NK-92 (cell line): ENCODE measurements around the gene COPG1.

Experiments
- DNase-seq: peaks from one replicate; lab custom pipeline; 2025; ENCODE audit not compliant: unreplicated experiment; lab: John Stamatoyannopoulos, UW

COPG1 gene

DNA sequence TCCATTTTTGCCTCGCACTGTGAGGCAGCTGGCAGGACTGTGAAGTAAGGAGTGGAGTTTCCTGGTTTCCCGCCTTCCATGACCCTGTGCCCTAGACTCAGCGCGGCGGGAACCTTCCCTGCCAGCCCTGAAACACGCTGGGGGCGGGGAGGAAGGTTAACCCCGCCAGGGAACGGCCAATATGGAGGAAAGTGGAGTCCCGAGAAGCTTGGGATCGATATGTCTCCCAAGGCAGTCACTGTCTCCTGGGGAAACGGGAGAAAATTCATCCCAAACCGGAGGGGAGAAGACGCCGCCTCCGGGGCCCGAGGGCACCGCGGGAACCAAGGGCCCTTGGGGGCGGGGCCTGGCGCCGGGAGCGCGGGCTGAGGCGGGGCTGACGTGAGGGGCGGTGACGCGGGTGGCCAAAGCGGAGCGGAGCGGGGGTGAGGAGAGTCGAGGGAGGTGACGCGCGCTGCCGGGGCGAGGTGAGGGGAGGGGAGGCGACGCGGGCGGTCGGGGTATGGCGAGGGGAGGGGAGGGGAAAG, 29.1 kb downstream of the COPG1 start, which contains the start of gene HMCES:
HMCES (plus strand) TSS at position 432 of the 527 bp plus-strand sequence. CDS start 863 bp downstream, outside the sequence.
- peak; percentile 67 for DNase-seq

DNA sequence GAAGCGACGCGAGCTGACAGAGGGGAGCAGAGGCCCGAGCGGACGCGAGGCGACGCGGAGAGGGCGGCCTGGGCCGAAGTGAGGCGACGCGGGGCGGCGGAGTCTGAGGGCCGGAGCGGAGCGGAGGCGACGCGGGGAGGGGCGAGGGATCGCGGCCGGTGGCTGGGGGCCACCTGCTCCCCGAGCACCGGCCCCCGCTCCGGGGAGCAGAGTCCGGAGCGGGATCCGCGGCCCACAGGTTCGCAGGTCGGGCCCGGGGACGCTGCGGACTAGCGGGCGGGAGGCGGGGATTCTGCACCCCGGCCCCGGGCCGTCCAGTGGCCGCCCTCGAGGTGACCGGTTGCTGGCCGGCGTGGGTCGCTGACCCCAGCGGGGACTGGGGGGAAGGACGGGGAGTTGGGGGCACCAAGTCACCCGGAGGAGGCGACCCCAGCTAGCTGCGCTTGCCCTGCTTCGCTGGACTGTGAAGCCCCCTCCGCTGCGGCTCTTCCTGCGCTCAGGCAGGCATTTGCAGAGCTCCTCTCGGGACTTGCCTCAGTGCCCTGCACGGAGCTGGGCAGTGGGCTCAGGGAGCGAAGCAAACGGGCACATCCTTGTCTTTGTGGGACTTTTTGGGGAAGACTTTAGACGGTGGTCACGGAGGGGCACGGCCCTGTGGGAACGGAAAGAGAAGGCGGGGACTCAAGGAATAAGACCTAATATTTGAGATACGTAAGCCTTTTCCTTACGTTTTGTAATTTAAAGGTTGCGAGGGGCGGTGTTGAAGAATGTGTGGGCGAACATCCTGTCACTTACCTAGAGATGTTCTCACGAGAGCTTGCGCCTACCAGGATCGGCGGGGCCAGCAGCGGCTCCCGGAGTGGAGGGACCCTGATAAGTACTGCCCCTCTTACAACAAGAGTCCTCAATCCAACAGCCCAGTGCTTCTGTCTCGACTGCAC, 29.8 kb downstream of the COPG1 start:
- DNase-seq = no peak

DNA sequence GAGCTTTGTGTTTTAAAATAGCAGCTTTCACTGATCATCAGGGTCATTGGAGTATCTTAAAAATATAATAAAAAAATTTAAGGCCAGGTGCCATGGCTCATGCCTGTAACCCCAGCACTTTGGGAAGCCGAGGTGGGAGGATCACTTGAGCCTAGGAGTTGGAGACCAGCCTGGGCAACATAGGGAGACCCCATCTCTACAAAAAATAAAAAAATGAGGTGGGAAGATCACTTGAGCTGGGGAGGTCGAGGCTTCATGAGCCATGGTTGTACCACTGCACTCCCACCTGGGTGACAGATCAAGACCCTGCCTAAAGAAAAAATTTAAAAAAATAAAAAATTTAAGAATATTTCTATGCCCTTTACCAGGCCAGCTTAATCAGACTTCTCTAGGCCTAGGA, 30.8 kb downstream of the COPG1 start:
- no peak for DNase-seq

DNA sequence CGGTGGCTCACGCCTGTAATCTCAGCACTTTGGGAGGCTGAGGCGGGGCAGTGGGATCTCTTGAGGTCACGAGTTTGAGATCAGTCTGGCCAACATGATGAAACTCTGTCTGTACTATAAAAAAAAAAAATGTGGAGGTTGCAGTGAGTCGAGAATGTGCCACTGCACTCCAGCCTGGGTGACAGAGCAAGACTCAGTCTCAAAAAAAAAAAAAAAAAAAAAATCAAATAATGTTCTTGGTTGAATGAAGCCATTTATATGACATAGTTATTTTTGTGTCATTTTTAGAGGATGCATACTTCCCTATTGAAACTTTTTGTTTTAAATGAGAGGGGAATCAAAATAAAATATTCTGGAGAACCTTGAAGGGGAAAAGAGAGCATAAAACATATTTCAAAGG, 32.3 kb downstream of the COPG1 start:
- DNase-seq = no peak

GRCh38 chr3:129282727-129283327, 33.4 kb downstream of the COPG1 start:
- no peak for DNase-seq

- DNase-seq = no peak
Observed at GRCh38 chr3:129286081-129286480, 36.7 kb downstream of the COPG1 start.

- DNase-seq = no peak
Observed at GRCh38 chr3:129288446-129288845, 39.0 kb downstream of the COPG1 start.

- DNase-seq = no peak
Observed at GRCh38 chr3:129289201-129289921, 40.0 kb downstream of the COPG1 start.

GRCh38 chr3:129291236-129291886, 42.0 kb downstream of the COPG1 start:
- no peak for DNase-seq

- no peak for DNase-seq
Observed at GRCh38 chr3:129295286-129295685, 45.9 kb downstream of the COPG1 start.

GRCh38 chr3:129304146-129304961, 54.9 kb downstream of the COPG1 start:
- DNase-seq = no peak

- no peak for DNase-seq
Observed at GRCh38 chr3:129304962-129305222, 55.5 kb downstream of the COPG1 start.

- no peak for DNase-seq
Observed at GRCh38 chr3:129305592-129306091, 56.2 kb downstream of the COPG1 start.

- DNase-seq = no peak
Observed at GRCh38 chr3:129308636-129309035, 59.2 kb downstream of the COPG1 start.

DNA sequence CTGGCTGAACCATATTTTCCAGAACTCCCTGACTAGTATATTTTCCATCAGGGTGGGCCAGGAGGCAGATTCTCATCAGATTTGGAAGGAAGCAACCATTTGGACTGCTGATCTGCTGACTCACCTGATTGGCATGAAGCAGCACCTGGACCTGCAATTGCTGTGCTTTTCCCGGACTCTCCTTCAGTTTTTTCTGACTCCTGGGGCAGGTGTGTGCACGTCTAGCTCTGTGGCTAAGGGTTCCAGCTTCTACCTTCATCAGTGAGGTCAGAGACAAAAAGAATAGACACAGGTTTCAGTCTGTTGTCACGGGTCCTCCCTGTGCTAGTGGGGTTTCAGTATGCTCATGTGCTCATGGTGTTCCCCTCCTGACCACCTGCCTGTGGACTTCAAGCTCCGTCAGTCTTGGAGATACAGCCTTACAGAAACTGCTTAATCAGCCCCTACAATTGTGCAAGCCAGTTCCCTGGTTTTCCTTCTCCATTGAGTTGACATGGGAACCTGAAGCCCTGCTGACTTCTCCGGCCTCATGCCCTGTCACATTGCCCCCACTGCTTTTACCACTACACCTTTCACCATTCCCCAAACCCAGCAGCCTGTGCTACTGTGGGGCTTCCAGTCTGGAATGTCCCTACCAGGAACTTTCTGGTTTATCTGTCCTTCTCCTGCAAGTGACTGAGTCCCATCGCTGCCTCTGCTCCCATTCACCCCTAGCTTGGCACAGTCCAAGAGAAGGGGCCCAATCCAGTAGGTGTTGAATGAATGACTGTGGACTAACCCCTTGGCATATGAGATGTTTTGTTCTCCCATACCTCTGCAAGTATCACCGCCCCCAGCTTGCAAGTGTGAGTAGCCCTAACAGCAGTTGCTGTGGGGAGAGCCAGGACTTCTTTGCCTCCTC, 61.0 kb downstream of the COPG1 start:
- no peak for DNase-seq

DNA sequence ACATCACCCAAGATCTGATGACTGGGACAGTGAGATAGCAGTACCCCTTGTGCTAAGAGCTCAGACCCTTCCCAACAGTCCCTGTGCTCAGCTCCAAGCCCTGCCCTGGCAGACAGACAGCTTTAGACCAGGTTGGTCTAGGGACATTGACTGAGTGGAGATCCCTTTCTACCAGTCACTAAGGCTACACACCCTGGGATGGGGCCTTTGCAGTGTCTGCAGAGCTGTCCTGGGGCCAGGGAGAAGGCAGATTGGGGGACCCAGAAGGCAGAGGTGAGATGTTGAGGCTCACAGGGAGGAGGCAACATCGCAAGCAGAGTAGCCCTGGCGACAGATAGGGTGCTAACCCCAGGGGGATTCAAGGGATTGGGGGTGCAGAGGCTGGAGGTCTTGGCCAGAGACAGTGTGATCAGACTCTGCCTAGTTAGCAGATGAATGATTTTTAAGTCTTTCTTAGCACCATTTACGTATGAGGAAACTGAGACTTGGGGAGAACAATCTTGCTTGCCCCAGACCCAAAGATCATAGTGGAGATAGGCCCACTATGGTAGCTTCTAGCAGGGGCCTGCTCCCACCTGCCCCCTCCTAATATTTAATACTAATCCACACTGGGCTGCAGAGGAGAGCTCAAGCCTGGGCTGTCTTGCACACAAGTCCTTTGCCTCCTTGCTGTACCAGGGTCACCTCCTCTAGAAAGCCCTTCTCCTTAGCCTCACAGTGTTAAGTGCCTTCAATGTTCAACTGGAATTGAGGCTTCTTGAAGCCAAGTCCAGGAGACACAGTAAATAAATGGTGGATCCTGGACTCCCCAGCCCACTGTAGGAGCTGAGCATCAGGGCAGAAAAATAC, 61.9 kb downstream of the COPG1 start:
- no peak for DNase-seq

DNA sequence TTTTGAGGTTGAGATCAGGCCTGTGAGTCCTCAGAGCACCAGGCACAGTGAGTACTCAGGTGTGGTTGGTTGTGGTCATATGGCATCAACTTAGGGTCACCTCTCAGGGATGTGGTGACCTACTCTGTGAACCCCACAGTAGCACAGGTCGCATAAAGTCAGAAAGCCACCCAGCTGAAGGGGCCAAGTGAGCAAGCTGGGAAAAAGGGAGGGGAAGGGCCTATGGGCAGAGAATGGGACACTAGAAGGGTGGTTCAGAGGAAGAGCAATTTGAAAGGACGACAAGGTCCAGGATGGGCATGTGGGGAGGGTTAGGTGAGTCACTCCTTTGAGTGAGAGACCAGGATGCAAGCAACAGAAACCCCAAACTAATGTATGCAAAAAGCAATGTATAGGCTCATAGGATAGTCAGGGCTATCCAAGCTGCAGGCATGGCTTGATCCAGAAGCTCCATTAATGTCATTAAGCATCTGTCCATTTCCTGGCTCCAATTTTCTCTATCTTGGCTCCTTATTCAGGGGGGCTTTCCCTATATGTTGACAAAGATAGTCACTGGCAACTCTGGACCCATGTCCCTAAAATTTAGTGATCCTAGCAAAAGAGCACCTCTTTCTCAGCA, 62.7 kb downstream of the COPG1 start:
- DNase-seq = no peak
